ENCODE measurements around the gene ZBTB44. TPM values are rescaled to one million over a fixed set of nuclear protein-coding genes. Genes with fewer than 3 reads are reported as not detected.

Gene ZBTB44
- total RNA-seq, 1 donor, result 45.8 TPM

DNA sequence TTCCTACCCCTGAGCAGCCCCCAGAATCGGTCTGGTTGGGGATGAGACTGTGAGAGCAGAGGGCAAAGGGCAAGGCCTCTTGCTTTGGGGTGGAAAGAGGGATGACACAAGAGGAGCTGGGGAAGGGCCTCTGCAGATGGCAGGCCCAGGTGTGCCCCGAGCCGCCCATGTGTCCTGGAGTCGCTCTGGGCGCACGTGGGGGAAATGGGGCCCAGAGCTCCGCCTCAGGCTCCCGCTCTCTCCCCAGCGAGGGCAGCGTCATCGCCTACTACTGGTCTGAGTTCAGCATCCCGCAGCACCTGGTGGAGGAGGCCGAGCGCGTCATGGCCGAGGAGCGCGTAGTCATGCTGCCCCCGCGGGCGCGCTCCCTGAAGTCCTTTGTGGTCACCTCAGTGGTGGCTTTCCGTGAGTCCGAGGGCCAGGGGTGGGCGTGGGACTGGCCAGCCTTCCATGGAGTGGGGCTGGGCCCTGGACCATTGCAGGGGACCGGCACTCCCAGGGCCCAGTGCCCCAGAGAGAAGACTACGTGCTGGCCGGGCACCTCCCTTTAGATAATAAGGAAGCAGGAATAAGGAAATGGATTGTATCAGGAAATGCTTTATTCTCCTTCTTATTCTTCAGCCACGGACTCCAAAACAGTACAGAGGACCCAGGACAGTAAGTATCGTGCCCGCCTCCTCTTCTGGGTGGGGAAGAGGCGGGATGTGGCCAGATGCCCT is 125.1 kb downstream of the ZBTB44 start:
- no peak overlapping the region for H3K4me3 ChIP-seq (ENCODE audit: low read depth, low read length)
- DNase-seq (ENCODE audit: low read depth), result no peak
- TF ChIP-seq, protein P1, sequence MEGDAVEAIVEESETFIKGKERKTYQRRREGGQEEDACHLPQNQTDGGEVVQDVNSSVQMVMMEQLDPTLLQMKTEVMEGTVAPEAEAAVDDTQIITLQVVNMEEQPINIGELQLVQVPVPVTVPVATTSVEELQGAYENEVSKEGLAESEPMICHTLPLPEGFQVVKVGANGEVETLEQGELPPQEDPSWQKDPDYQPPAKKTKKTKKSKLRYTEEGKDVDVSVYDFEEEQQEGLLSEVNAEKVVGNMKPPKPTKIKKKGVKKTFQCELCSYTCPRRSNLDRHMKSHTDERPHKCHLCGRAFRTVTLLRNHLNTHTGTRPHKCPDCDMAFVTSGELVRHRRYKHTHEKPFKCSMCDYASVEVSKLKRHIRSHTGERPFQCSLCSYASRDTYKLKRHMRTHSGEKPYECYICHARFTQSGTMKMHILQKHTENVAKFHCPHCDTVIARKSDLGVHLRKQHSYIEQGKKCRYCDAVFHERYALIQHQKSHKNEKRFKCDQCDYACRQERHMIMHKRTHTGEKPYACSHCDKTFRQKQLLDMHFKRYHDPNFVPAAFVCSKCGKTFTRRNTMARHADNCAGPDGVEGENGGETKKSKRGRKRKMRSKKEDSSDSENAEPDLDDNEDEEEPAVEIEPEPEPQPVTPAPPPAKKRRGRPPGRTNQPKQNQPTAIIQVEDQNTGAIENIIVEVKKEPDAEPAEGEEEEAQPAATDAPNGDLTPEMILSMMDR (IDR thresholded peaks at IDR 0.05; ENCODE audit: insufficient read depth, low read length), result no peak

DNA sequence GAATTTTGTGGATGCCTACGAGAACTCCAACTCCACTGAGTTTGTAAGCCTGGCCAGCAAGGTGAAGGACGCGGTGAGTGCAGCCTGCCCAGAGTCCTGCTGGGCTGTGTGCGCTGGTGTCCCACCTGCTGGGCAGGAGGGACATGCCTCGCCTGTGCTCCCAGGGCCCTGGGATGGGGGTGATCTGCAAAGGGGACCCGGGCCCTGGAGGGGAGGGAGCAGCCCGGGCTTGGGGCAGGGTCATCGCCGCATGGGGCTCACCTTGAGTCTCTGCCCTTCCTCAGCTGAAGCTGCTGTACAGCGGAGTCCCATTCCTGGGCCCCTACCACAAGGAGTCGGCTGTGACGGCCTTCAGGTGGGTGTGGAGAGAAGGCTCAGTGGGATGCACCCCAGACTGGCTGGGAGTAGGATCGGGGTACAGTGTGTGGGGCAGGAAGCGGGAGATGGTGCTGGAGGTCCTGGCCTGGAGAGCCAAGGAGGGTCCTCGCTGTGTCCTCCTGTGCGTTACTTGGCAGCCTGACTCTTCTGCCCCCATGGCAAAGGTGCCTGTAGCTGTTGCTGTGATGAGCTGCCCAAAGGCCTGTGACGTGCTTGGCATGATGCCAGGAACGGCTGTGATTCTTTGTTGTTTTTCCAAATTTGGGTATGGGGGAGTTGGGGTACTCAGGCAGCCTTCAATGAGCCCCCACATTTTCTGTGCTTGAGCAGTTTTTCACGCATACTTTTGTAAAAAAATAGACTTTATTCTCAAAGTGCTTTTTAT is 126.0 kb downstream of the ZBTB44 start:
- TF ChIP-seq, protein P1 (IDR thresholded peaks at IDR 0.05; ENCODE audit: insufficient read depth, low read length), result no peak
- no peak for DNase-seq (ENCODE audit: low read depth)
- no peak overlapping the region for H3K4me3 ChIP-seq (ENCODE audit: low read depth, low read length)

DNA sequence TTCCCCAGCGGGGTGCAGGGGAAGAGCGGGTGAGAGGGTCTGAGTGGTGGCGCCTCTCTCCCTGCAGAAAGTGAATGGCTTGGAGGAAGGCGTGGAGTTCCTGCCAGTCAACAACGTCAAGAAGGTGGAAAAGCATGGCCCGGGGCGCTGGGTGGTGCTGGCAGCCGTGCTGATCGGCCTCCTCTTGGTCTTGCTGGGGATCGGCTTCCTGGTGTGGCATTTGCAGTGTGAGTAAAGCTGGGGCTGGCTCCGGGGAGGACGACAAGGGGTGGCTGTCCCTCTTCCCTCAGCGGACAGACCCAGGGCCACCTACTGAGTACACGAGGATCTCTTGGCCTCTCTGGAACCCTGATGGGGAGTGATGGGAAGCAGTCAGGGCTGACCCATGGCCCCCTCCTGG is 126.7 kb downstream of the ZBTB44 start:
- TF ChIP-seq, protein P1 (IDR thresholded peaks at IDR 0.05; ENCODE audit: insufficient read depth, low read length), result no peak
- DNase-seq (ENCODE audit: low read depth), result no peak
- H3K4me3 ChIP-seq (ENCODE audit: low read depth, low read length), result no peak overlapping the region

DNA sequence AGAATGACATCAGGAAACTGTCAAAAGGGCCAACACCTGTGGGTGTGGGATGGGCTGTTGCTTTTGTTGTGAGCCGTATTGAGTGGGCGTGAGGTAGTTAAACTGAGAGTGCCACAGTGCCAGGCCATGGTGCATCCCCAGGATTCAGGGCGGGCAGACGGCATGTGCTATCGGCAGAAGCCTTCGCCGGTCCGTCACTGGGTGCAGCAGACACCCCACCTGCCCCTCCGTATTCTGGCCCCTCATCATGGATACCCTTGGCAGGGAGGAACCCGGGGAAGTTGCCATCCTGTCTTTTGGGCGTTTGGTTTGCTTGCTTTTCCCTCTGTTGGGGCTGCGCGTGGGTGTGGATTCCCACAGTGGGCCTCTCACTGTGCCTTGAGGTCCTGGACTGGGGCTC is 127.6 kb downstream of the ZBTB44 start:
- TF ChIP-seq, protein P1 (IDR thresholded peaks at IDR 0.05; ENCODE audit: insufficient read depth, low read length), result no peak
- no peak for DNase-seq (ENCODE audit: low read depth)
- H3K4me3 ChIP-seq (ENCODE audit: low read depth, low read length), result no peak overlapping the region

DNA sequence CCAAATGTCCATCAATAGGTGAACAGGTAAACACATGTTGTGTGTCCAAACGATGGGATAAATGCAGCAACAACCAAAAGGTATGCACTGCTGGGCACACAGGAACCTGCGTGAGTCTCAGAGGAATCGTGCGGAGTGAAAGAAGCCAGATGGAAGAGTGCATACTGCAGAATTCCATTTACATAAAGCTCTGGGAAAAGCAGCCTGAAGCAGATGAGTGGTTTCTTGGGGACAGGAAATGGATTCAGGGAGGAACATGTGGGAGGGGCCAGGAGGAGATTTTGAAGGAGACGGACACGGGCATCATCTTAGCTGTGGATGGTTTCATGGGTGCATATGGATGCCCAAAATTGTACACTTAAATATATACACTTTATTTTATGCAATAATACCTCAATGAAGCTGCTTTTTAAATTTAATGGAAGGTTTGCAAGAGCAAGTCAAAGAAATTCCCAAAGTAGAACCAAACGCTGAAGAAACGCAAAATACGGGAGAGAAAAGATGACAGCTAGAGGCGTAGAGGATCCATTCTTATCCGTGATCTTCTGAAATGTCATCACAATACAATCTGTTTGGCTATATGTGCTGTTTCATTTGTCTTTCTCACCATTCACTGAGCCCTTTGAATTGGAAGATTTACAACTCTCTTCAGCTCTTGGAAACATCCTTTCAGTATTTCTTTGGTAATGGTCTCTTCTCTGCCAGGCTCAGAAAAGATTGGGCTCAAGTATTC is 130.7 kb downstream of the ZBTB44 start:
- TF ChIP-seq, protein P1 (IDR thresholded peaks at IDR 0.05; ENCODE audit: insufficient read depth, low read length), result no peak
- DNase-seq (ENCODE audit: low read depth), result no peak
- H3K4me3 ChIP-seq (ENCODE audit: low read depth, low read length), result no peak overlapping the region

DNA sequence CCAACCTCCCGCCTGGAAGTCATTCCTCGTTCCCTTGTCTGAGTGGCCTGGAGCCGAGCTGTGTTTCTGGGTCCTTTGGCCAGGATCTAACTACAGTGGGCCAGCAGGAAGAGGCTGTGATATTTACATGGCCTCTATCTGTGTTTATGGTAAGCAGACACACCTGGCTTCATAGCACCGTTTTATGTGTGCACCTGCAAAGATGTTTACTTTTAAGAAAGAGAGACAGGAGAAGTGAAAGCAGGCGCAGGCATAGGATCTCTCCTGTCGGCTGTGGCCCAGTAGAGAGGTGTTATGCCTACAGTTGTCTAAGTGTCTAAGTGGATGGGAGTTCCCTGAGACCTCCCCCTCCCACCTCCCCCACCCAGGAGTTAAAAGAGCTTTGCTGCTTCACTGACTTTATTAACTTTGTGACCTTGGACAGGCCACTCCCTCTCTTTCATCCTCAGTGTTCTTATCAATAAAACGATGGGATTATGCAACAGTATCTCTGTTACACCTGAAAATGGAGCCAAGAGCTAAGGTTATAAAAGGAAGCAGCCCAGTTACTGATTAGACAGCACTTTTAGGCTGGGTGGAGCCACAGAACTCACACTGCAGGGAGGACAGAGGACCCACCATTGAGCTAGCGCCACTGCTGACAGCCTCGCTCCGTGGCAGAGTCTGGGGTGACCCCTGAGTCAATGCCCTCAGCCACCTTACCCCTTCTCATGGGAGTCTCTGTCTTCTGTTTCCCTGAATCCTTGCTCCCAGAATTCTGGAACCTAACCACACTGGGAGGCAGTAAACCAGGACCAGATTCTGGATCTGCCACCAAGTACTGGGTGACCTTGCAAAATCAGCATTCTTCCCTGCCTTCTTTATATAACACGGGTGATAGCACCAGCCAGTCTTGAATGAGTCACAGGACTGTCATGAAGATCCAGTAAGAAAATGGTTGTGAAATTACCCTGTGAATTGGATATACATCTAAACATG is 133.1 kb downstream of the ZBTB44 start:
- peak; percentile 79 for DNase-seq (ENCODE audit: low read depth)
- TF ChIP-seq, protein P1 (IDR thresholded peaks at IDR 0.05; ENCODE audit: insufficient read depth, low read length), result no peak

More for the DNA sequence above, 133.1 kb downstream of the ZBTB44 start:
- H3K4me3 ChIP-seq (ENCODE audit: low read depth, low read length), result no peak overlapping the region

All from fibroblast of the aortic adventitia (primary cell).